HG03045 (cell line): ENCODE results near the gene RAI14.
"Not testable (repeated sequence)": the region's sequence is repeated elsewhere in the genome, so short reads cannot be mapped to it uniquely, and the experiment has no call there.

Experiments
- ATAC-seq: cut with Tn5 transposase; IDR thresholded peaks from one replicate; pipeline ENCODE4 v1.9.1; 2021; ENCODE audit warnings: mild to moderate bottlenecking, moderate library complexity; ENCODE audit not compliant: unreplicated experiment

RAI14 gene

DNA sequence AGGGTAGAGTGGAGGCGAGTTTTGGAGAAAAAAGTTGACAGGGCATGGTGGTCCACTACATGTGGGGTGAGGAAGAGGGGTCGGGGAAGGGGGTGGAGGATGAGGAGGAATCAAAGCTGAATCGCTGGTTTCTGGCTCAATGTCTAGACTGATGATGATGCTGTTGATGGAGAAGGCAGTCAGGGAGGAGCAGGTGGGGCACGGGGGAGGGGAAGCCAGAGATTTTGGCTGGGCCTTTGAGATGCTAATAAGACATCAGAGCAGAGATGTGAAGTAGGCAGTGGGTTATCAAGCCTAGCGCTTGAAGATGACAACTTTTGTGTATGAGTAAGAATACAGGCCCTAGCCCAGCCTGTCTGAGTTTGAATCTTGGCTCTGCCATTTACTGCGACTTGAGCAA, 150.4 kb downstream of the RAI14 start:
- ATAC-seq = no peak

DNA sequence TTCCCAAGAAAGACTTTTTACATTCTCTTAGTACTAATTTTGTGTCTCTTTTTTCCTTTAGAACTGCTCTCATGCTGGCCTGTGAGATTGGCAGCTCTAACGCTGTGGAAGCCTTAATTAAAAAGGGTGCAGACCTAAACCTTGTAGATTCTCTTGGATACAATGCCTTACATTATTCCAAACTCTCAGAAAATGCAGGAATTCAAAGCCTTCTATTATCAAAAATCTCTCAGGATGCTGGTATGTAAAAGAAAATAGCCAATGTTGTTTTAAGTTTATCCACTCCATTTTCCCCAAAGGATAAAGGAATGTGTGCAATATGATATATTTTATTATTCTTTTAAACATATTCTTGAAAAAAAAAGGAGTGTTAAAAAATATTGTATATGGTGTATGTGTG, 155.6 kb downstream of the RAI14 start:
- ATAC-seq = no peak

DNA sequence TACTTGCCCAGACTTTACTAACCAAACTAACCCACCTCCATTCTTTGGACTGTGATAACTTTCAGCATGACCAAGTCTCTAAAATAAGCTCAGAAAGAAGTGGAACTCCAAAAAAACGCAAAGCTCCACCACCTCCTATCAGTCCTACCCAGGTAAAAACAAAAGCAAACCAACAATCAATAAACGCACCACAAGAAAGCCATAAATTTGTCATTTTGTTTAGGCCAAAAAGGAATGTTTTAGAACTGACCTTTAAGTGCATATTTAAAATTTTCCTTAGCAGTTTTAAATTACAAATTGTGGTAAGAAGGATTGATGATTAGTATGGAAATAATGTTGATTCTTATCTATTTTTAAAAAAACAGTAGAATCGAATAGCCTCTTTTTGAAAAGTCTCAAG, 157.4 kb downstream of the RAI14 start:
- no peak for ATAC-seq

DNA sequence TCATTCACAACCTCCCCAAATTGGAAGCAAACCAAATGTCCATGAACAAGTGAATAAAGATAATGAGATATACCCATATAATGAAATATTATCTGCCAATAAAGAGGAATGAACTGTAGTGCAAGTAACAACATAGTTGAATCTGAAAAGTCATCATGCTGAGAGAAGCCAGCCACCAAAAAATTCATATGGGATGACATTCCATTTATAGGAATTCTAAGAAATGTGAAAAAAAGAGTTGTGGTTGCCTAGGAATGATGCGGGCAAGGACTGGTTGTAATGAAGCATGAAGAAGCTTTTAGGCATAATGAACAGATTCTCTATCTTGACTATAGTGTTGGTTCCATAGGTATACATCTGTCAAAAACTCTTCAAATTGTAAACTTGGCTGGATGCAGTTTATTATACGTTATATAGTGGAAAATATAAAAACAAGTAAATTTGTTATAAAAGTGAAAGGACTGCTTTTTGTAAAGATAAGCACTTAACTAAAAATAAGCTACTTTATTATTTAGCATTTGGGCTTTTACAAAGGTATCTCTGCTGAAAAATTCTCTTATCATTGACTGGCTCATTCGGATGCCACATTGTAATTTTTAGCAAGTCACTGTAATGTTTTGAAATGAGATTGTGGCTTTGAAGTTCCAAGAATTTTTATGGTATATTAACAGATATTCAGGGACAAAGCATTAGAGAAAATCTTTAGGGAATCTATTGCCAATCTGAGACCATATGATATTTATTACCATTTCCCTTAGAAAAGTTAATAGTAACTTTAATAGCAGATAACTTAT, 161.6 kb downstream of the RAI14 start:
- ATAC-seq = no peak

DNA sequence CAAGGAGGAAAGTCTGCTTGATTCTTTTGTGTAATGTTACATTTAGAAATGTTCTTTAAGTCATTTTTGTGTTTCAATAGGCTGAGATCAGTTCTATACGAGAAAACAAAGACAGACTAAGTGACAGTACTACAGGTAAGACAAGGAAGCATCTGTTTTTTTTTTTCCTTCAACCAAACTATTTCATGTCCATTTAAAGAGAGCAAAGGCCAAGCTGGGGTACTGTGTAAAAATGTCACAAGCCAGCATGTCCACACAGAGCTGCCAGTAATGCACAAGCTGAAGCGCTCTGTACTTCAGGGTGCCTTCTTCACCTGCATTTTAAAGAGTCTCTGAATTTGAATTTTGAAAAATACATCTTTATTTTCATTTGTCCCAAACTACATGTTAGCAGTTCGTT, 162.6 kb downstream of the RAI14 start:
- no peak for ATAC-seq

DNA sequence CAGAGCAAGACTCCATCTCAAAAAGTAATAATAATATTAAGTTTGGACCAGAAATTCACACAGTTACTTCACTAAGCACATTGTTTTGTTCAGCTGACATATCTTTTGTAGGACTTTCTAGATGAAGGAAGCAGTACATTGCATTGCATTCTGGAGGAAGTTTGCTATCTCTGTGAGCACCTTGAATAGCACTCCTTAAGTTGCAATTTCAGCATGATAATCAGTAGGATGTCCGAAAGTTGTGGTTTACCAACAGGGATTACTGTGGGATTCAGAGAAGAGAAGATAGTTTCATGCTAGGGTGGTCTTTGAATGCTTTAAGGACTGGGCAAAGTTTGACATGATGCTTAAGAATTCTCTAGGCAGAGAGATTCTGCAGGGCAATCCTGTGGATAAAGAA, 164.5 kb downstream of the RAI14 start:
- ATAC-seq = no peak

DNA sequence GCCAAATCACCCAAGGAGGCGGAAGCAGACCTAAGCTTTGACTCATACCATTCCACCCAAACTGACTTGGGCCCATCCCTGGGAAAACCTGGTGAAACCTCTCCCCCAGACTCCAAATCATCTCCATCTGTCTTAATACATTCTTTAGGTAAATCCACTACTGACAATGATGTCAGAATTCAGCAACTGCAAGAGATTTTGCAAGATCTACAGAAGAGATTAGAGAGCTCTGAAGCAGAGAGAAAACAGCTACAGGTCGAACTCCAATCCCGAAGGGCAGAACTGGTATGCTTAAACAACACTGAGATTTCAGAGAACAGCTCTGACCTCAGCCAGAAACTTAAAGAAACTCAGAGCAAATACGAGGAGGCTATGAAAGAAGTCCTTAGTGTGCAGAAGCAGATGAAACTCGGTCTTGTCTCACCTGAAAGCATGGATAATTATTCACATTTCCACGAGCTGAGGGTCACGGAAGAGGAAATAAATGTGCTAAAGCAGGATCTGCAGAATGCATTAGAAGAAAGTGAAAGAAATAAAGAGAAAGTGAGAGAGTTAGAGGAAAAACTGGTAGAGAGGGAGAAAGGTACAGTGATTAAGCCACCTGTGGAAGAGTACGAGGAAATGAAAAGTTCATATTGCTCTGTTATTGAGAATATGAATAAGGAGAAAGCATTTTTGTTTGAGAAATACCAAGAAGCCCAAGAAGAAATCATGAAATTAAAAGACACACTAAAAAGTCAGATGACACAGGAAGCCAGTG, 167.0 kb downstream of the RAI14 start:
- no peak for ATAC-seq

DNA sequence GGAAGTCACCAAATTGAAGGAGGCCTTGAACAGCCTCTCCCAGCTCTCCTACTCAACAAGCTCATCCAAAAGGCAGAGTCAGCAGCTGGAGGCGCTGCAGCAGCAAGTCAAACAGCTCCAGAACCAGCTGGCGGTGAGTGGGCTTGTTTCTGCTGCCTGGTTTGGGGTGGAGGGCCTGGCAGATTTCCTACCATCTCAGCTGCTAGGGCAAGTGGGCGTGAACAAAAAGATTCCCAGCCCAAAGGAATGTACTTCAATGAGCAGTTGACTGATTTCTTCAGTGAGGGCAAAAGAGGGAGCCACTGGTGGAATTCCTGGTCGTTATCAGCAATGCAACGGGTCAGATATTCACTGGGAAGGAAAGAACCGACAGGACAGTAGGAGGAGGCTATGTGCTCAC, 170.2 kb downstream of the RAI14 start:
- ATAC-seq = no peak

DNA sequence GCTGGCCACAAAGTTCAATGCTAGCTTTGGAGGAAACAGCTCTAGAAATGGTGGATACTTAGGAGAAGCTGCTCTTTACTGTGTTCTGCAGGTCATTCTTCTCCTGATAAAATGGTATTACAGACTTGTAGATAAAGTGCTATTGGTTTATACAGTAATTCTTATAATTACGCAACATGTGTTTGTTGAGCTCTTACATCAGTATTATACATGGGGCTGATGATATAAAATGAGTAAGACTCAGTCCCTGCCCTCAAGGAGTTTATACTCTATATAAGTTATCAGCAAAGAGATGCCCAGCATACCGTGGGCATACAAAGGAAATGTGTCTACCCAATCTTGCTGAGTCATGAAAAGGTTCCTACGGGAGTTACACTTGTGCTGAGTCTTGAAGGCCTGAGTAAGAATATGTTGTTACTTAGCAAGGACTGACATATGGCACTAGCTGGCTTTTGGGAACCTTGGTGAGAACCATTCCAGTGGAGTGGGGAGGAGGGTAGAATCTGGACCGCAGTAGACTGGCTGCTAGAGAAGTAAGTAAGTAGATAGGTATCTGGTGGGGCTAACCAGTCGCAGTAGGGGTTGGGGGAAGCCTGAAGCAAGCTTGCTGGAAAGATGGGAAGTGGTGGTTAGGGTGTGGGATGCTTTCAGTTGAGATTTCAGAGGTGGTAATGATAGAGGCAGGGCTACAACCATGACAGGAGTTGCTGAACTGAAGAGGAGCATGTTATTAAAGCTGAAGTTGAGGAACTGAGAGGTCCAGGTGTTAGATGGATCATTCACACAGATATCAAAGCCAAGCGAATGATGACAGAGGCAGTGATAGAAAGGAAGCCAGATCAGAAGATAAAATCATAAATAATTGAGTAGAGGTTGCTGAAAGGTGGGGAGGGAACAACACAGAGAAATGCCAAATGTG, 171.7 kb downstream of the RAI14 start:
- ATAC-seq = no peak

DNA sequence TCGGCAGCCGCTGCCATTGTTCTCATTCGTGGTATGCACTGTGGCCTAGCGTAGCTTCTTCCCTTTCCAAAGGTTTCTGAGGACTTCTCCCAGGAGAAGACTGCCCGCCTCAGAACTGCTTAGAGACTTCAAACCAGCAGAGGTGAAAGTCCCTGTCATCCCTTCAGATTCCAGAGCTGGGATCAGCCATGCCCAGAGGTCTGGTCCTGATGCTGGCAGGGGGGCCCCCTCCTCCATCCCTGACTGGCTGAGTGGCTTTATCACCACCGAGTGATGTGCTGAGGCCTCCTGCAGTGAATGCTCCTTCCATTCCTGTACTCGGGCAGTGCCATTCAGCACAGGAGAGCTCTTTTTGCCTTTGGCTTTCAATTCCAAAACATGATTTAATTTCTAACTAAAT, 174.7 kb downstream of the RAI14 start:
- not testable (repeated sequence) for ATAC-seq

DNA sequence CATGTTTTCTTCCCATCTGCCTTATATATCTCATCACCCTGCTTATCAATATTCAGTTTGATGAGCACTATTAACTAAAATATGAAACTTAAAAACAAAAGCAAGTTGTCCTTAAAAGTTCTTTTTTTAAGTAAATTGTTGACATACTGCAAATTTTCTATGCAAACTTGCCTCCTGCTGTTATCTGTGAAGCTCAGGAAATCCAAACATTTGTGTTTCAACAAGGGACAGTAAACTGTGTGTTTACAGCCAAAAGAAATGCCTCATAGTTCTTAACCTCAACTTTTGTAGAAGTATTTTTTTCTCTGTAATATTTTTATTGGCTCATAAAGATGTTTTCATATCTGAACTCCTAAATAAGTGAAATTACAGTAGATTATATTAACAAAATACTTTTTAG, 175.2 kb downstream of the RAI14 start:
- no peak for ATAC-seq

DNA sequence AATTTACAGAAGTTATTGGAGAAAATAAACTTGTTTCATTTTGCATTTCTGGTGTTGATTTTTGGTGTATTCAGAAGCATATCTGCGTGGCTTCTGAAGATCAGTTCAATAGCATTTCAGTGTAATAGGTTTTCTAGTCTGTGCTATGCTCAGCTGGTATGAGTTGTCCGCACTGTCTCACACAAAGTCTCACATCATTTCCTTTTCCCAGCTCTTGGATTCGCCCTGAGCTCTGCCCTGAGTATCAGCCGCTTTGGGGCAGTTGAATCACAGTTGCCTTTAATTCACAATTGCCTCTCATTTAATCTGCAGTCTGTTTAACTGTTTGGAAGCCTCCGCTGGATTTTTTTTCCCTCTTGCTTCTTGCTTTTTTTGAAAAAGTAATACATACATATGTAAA, 176.4 kb downstream of the RAI14 start:
- no peak for ATAC-seq

DNA sequence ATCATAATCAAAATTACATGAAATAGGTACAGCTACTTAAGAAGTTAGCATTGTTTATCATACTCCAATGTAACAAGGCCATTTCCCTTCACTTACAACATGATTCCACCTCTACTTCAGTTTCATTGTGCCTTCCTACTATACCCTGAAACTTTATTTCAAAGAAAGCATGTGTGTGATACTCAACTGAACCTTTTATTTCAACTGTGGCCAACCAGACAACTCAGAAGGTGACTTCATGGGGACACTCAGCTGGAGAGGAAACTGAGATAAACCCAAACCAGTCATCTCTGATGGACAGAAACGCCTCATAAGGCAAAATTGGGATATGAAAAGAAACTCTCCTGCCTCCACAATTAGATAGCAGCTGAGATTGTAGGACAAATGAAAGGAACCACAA, 177.0 kb downstream of the RAI14 start:
- no peak for ATAC-seq

DNA sequence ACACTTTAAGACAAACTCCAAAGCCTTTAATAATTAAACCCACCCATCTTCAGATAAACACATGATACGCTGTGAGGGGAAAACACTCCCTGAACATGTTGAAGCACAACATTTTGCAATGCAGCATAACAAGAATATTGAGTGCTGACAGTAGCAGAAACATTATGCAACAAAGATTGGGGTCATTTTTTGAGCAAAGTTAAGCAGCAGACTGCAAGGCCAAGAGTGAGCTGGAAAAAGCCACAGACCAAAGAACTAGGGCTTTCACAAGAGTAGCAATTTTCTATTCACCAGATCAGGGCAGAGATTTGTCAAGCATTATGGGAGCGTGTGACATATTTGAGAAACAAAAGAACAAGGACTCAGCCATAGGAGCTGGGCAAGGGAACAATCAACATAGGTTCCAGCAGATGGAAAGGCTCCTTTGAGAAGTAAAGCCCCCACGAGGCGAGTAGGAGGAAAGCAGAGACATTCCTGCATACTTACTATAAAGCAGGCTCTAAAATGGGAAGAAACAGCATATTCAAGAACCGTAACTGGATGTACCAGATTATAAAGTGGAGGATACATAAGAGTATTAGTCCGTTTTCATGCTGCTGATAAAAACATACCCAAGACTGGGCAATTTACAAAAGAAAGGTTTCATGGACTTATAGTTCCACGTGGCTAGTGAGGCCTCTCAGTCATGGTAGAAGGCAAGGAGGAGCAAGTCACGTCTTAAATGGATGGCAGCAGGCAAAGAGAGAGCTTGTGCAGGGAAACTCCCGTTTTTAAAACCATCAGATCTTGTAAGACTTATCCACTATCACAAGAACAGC, 178.1 kb downstream of the RAI14 start:
- ATAC-seq = no peak

DNA sequence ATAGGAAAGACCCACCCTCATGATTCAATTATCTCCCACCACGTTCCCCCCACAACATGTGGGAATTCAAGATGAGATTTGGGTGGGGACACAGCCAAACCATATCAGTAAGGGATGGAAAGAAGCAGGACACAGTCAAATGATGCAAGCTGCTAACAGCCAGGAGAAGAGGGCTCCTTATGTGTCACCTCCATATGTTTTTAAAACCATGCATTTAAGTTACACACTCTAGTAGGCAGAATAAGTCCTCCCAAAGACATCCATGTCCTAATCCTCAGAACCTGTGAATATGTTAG, 178.6 kb downstream of the RAI14 start:
- no peak for ATAC-seq

DNA sequence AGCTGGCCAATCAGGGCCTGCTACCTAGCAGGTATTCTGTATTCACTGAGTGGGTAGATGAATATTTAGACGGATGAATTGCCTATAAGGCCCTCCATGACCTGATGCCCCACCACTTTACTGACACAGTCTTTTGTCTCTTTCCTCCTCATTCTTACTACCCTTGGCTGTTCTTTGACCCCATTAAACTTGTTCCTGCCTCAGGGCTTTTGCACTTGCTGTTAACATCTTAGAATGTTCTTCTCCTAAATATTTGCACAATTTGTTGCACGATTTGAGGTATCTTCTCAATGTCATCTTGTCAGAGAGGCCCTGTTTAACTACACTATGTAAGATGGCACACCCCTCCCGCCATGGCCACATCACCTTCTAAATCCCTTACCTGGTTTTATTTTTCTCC, 179.5 kb downstream of the RAI14 start:
- no peak for ATAC-seq

DNA sequence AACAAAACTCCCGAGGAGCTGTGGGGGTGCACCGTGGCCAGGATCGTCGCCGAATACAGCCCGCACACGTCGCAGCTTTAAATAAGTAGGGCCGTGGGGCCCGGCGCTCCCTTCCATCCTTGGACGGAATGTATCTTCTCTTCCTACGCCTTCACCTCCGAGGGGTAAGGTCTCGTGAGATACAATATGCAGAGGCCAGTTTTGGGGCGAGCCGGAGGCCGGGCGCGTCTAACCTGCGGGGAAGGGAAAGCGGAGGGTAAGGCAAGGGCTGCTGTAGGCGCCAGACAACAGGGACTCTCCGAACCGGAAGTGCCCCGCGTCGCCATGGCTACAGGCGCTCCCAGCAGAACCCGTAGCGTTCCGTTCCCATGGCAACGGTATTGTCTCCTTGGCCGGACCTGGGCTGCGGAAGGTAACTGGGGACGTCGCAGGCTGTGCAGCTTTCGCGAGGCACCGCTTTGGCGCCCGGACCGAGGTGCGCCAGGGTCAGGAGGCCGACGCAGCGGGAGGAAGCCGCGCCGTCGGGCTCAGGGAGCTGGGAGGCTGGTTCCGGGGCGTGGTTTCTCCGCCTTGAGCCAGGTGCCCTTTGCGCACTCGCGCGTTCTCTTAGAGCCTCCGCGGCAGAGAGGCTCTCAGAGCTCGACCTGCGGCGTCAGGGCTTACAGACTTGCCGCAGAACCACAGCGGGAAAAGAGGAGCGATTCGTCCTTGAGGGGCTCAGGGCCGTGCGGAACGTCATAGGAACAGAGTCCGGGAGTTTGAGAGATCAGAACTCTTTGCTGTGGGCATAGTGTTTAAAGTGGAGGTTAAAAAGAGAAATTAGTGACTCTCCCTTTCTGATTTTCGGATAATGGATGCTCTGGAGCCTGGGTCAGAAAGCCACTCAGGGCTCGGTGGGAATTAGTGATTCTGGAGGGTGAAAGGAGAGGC, 182.9 kb downstream of the RAI14 start, which contains the start of gene TTC23L:
TSS of gene TTC23L (plus strand) at position 380 of the 930 bp plus-strand sequence. CDS start 1,508 bp downstream, outside the sequence.
- ATAC-seq = peak; percentile 98

DNA sequence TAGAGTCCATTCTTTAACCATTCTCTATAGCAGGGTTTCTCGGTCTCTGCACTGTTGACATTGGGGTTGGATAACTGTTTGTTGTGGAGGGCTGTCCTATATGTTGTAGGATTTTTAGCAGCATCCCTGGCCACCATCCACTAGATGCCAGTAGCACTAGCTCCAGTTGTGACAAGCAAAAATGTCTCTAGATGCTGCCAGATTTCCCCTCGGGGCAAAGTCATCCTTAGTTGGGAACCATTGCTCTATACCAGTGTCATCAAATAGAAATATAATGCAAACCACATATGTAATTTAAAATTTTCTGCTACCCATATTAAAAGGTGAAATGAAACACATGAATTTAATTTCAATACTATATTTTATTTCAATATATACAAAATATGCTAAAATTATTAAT, 185.7 kb downstream of the RAI14 start:
- no peak for ATAC-seq

DNA sequence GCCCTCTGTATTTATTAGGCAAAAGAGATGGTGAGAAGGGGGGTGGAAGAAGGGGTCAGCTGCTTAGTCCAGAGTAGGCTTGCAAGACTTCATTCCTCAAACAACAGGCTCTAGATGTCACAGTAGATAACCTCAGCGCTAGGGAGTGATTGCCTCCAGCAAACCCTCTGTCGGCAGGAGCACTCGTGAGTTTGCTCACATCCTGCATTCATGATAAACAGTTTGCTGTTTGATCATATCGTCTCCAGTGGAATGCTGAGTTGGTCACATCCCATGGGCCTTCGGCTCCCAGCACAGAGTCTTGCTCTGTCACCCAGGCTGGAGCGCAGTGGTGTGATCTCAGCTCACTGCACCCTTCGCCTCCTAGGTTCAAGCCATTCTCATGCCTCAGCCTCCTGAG, 186.4 kb downstream of the RAI14 start:
- ATAC-seq = no peak

DNA sequence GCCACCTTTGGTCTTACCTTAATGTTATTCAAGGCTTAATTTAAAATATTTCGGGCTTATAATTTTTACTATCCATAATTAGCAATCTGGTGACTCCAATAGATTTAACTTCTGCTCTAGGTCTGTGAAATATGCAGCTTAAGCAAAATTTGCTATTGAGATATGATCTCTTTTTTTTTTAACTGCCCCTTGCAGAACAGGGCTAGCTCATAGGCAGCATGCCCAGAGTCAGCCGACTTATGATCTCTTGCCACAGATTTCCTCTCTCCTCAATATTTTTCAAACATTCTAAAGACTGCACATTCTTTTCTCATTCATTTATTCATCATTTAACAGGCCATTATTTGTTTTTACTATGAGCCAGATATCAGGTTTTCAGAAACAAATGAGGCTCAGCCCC, 187.4 kb downstream of the RAI14 start:
- ATAC-seq = no peak
